Effector memory CD4-positive, alpha-beta T cell (primary cell): ENCODE measurements around the gene SEC24D.

Source experiments
- DNase-seq, 3 donors: peaks; one replicate each; pipeline ENCODE4 v3.0.0-alpha.2; 2020
- H3K27ac ChIP-seq: 2 replicates; pipeline ENCODE4 v1.7.0; 2013; ENCODE audit warnings: mild to moderate bottlenecking, low read length, moderate library complexity; ENCODE audit not compliant: insufficient read depth, poor library complexity, severe bottlenecking
- H3K27me3 ChIP-seq: replicated peaks from 2 replicates; pipeline ENCODE4 v1.7.0; 2013; ENCODE audit warnings: mild to moderate bottlenecking, low read length; ENCODE audit not compliant: insufficient read depth, control insufficient read depth, poor library complexity, severe bottlenecking
- H3K36me3 ChIP-seq: 2 replicates; pipeline ENCODE4 v1.7.0; 2013; ENCODE audit warnings: mild to moderate bottlenecking, low read length, moderate library complexity; ENCODE audit not compliant: control insufficient read depth, insufficient read depth
- H3K4me1 ChIP-seq: 2 replicates; pipeline ENCODE4 v1.7.0; 2013; ENCODE audit warnings: low read length, mild to moderate bottlenecking; ENCODE audit not compliant: control insufficient read depth, insufficient read depth, poor library complexity, severe bottlenecking
- H3K4me3 ChIP-seq: 2 replicates; pipeline ENCODE4 v1.7.0; 2013; ENCODE audit warnings: low read length, low read depth, mild to moderate bottlenecking; ENCODE audit not compliant: insufficient read depth, poor library complexity, severe bottlenecking
- H3K9me3 ChIP-seq: 2 replicates; pipeline ENCODE4 v1.7.0; 2013; ENCODE audit warnings: mild to moderate bottlenecking, low read length, moderate library complexity; ENCODE audit not compliant: control insufficient read depth

SEC24D gene

GRCh38 chr4:118745357-118745756, 90.6 kb downstream of the SEC24D start:
- H3K27me3 ChIP-seq = no peaks in the 10 kb centered on the region
- H3K4me1 ChIP-seq = no peaks in the 10 kb centered on the region
- no peak for DNase-seq
- peaks cover 14% of the 10 kb centered on the region for H3K36me3 ChIP-seq
- H3K9me3 ChIP-seq = no peaks in the 10 kb centered on the region
- H3K4me3 ChIP-seq = no peak overlapping the region
- H3K27ac ChIP-seq = no peak overlapping the region

GRCh38 chr4:118743867-118744266, 92.1 kb downstream of the SEC24D start:
- H3K9me3 ChIP-seq = no peaks in the 10 kb centered on the region
- DNase-seq = no peak

GRCh38 chr4:118742050-118742449, 93.9 kb downstream of the SEC24D start:
- Histone ChIP-seq H3K27me3 (no peaks in the 10 kb centered on the region), H3K27ac (no peak overlapping the region), H3K4me1 (no peaks in the 10 kb centered on the region), H3K36me3 (peaks cover 28% of the 10 kb centered on the region), H3K4me3 (no peak overlapping the region), H3K9me3 (no peaks in the 10 kb centered on the region)
- no peak for DNase-seq

More at GRCh38 chr4:118743867-118744266, 92.1 kb downstream of the SEC24D start:
- Histone ChIP-seq H3K36me3 (peaks cover 20% of the 10 kb centered on the region), H3K27ac (no peak overlapping the region), H3K4me3 (no peak overlapping the region), H3K4me1 (no peaks in the 10 kb centered on the region), H3K27me3 (no peaks in the 10 kb centered on the region)

GRCh38 chr4:118741301-118741855, 94.5 kb downstream of the SEC24D start:
- Histone ChIP-seq H3K9me3 (no peaks in the 10 kb centered on the region), H3K36me3 (peaks cover 33% of the 10 kb centered on the region), H3K4me3 (no peak overlapping the region), H3K4me1 (no peaks in the 10 kb centered on the region), H3K27ac (no peak overlapping the region), H3K27me3 (no peaks in the 10 kb centered on the region)
- no peak for DNase-seq

GRCh38 chr4:118740869-118741268, 95.1 kb downstream of the SEC24D start:
- Histone ChIP-seq H3K4me3 (no peak overlapping the region), H3K9me3 (no peaks in the 10 kb centered on the region), H3K4me1 (no peaks in the 10 kb centered on the region), H3K27me3 (no peaks in the 10 kb centered on the region), H3K36me3 (peaks cover 37% of the 10 kb centered on the region), H3K27ac (no peak overlapping the region)
- DNase-seq = no peak

- DNase-seq = no peak
- no peaks in the 10 kb centered on the region for H3K9me3 ChIP-seq
- no peaks in the 10 kb centered on the region for H3K27me3 ChIP-seq
- H3K27ac ChIP-seq = no peak overlapping the region
- H3K36me3 ChIP-seq = peaks cover 42% of the 10 kb centered on the region
- no peaks in the 10 kb centered on the region for H3K4me1 ChIP-seq
- H3K4me3 ChIP-seq = no peak overlapping the region
Observed at GRCh38 chr4:118739022-118739713, 96.8 kb downstream of the SEC24D start.

GRCh38 chr4:118738090-118738489, 97.8 kb downstream of the SEC24D start:
- Histone ChIP-seq H3K27me3 (no peaks in the 10 kb centered on the region), H3K9me3 (no peaks in the 10 kb centered on the region), H3K4me1 (no peaks in the 10 kb centered on the region), H3K4me3 (no peak overlapping the region), H3K27ac (no peak overlapping the region), H3K36me3 (peaks cover 35% of the 10 kb centered on the region)
- DNase-seq = no peak

GRCh38 chr4:118736900-118737299, 99.0 kb downstream of the SEC24D start:
- Histone ChIP-seq H3K4me1 (no peaks in the 10 kb centered on the region), H3K36me3 (peaks cover 42% of the 10 kb centered on the region), H3K27me3 (no peaks in the 10 kb centered on the region), H3K9me3 (no peaks in the 10 kb centered on the region), H3K4me3 (no peak overlapping the region), H3K27ac (no peak overlapping the region)
- DNase-seq = no peak

- H3K4me1 ChIP-seq = no peaks in the 10 kb centered on the region
- no peaks in the 10 kb centered on the region for H3K27me3 ChIP-seq
- no peaks in the 10 kb centered on the region for H3K9me3 ChIP-seq
- H3K36me3 ChIP-seq = peaks cover 39% of the 10 kb centered on the region
- no peak overlapping the region for H3K27ac ChIP-seq
- no peak for DNase-seq
- H3K4me3 ChIP-seq = no peak overlapping the region
Observed at GRCh38 chr4:118734491-118735205, 101.3 kb downstream of the SEC24D start.
